ENCODE results near the gene FAM20A.

FAM20A gene

DNA sequence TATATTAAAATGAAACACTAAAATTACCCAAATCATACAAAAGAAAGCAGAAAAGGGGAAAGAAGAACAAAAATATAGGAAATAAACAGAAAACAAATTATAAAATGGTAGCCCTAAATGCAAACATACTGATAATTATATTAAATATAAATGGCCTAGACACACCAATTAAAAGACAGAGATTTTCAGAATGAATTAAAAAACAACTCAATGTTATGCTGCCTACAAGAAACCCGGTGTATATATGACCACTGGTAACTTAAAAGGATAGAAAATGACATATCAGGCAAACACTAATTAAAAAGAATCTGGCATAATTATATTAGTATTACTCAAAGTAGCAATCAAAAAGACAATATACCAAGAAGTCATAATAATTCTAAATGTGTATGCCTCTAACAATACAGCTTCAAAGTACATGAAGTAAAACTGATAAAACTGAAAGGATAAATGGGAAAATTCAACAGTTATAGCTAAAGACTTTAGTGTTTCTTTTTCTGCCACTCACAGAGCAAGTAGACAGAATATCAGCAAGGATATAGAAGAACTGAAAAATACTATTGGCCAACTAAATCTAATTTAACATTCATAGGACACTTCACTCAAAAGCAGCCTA is 7.5 kb upstream of the FAM20A start:
- no peak for DNase-seq

DNA sequence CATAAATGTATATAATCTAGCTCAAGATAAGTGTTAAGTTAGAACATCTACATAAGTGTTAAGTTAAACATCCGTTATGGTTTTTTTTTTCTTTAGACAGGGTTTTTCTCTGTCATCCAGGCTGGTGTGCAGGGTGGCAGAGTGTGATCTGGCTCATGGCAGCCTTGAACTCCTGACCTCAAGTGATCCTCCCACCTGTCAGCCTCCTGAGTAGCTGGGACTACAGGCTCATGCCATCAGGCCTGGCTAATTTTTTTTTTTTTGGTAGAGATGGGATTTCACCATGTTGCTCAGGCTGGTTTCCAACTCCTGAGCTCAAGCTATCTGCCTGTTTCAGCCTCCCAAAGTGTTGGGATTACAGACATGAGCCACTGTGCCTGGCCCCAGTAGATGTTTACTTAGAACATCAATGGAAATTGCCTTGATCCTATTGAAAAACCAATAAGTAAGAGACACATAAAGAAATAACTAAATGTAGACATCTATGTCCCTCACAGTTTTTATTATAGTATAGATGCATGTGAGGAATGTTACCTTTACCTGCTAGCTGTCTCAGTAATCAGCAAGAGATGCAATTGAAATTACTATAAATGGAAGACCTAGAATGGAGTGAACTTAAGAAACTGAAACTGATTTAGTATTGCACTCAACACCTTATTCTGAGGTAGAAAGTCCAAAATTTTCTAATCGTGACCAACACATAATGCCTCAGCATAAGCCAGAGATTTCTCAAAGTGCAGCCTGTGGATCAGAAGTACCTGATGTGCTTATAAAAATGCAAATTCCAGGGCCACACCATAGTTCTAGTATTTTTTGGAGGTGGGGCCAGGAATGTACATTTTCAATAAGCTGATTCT is 5.5 kb upstream of the FAM20A start:
- no peak for DNase-seq

DNA sequence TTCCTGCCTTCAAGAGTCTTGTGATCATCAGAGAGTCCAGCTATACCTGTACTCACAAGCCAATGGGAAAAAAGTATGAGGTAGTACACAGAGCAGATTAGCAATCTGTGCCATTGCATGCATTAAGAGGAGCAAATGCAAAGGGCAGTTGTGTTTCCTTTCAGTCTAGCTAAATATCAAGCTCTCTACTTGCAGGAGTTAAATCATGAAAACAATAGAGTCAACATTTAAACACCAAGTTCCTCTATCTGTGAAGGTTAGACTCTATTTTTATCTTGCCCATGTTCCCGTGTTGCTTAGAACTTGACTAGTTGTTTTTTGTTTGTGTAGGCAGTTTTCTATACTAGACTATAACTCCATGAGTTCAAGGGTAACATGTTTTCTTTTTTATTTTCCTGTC is 4.7 kb upstream of the FAM20A start:
- DNase-seq = no peak

DNA sequence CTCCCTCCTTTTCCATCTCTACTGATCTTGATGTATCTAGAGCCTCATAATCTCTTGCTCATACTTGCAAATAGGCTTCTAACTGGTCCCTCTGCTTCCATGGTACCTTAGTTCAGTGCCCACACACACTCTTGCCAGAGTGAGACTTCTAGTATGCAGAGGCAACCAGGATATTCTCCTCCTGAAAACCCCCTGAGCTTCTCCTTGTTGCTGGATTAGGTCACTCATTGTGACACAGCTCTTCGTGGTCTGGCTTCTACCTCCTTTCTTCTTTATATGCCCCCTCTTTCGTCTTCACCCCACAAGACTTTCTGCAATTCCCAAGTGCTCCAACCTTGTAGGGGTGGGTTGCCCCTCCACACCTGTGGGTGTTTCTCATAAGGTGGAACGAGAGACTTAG is 2.5 kb upstream of the FAM20A start:
- no peak for DNase-seq

DNA sequence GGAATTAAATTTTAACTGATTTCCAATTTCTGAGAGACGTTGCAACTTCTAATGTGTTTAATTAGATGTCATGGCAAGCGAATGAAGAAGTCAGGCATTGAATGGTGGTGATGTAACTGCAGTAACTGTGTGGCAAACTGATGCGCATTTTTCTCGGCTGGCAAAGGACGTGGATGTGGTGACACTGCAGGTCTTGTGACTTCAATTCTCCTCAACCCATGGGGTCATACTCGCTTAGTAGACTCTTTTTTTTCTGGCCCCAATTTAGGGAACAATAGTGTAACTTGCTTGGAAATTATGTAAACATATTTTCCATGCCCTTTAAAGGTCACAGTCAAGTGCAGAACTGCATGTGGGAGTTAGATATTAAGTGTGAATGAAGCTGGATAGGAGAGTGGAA is 1.9 kb upstream of the FAM20A start:
- no peak for DNase-seq

DNA sequence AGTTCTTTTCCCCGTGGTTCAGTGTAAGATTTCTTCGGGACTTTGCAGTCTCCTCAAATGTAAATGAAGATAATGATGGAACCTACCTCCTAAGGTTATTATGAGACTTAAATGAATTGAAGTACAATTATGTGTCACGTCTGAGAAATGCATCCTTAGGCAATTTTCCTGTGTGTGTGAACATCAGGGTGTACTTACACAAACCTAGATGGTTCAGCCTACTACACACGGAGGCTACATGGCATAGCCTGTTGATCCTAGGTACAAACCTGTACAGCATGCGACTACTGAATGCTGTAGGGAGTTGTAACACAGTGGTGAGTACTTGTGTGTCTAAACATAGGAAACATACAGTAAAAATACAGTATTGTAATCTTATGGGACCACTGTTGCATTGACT is 1.1 kb upstream of the FAM20A start:
- DNase-seq = no peak

DNA sequence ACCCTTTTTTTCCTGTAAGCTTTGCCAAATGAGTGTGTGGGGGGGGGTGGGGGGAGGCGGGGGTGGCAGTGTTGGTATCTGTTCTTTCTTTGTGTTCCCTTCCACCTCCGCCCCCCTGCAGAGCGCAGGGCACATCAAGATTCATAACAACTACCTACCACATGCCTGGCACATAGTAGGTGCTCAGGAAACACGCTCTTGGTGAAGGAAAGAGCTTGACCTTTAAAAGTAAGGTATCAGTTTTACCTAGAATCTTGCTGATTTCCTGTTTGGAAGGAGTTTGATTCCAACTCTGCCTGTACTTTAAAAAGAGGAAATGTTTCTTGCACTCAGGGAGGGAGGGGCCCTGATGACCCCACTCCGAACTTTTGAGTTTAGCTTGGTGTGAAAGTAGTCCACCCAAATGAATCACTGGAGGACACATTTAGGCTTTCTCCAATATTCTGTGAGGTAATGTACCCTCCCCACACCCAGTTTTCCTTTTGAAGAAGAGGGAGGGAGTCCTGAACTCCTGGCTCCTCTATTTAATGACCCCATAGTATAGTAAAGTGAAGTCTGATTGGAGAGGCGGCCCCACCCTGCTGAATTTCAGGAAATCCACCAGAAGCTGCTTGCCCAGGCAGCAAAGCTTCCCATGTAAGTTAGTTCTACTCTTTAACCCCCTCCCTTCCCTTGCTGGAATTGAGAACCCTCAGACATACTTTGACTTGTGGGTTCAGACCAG is 560 bp upstream of the FAM20A start:
- no peak for DNase-seq

DNA sequence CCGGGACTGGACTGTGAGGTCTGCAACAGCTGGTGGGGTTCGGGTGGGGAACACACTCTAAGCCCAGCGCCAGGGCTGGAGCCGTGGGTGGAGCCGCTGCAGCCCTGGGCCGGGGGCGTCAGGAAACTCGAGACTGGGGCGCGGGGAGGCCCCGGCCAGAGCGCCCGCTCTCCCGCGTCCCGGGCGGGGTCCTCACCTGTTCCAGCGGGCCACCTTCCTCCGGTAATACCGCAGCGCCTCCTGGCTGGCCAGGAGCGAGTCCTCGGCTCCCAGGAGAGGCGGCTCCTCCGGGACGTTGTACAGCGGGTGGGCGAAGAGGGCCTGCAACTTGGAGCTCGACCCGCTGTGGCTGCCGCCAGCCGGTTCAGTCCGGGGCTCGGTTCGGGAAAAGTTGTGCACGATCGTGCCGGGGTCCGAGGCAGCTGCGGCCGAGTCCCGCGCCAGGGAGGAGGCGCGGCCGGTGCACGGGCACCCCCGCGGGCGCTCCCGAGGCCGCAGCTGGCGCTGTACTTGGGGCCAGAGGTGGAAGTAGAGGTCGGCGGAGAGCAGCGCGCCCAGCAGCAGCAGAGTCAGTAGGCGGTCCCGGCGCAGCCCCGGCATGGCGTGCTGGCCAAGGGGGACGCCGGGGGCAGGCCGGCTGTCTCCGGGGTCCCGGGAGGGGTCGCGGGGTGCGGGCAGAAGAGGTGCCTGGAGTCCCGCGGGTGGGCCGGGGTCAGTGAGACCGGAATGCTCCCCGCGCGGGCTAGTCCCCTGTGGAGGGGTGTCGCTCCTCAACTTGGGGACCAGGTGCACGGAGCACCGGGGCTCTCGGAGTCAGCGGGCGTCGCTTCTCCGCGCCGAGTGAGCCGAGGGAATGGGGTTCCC is 868 bp downstream of the FAM20A start:
- DNase-seq = no peak

DNA sequence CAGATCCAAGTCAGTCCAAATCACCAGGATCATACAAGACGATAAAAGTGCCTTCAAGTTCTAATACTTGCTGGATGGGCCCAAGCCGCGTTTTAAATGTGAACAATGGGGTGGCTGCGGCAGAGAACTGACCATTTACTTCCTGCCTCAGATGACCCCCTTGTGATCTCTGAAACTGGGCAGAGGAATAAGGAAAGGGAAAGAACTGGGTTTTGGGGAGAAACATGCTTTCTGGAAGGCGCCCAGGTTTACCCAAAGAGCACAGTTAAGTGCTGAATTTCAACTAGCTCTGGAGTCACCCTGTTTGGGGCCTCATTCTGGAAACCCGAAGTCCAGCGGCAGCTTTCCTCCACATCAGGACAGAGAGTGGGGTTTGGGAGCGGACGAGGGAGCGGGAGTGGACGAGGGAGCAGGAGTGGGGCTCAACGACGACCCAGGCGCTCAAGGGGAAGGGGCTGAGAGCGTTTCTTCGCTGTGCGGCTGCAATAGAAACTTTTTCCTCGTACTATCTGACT is 1.6 kb downstream of the FAM20A start:
- no peak for DNase-seq

DNA sequence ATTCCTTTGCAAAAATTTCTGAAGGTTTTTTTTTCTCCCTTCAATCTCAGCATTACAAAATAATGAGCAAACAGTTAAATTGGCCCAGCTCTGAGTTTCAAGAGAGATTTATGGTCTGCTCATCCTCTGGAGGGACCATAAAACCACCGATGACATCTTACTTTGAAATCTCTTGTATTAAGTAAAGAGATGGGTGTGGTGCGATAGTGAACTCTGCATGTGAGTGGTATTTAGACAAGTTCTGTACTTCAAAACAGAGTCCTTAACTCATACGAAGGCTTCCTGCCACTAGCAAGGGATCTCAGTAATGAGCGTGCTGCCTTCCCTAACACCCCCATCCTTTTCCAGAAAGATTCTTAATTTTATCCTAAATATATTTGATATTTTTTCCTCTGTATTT is 2.1 kb downstream of the FAM20A start:
- no peak for DNase-seq

DNA sequence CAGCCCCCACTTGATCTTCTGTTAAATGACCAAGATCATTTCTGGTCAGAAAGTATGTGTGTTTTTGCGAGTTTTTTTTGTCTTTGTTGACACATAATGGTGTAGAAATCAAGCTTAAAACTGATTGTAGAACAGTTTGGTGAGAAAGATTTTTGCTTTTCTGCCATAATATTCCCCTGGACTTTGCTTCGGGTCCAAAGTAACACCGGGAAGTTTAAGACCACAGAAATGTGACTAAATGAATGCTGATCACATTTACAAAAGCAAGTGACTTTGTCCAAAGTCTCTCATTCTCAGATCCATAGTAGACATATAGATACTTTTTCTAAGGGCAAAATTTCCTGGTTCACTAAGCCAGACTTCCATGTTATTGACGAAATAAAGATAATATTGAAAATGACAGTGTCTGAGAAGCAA is 2.6 kb downstream of the FAM20A start:
- DNase-seq = no peak

DNA sequence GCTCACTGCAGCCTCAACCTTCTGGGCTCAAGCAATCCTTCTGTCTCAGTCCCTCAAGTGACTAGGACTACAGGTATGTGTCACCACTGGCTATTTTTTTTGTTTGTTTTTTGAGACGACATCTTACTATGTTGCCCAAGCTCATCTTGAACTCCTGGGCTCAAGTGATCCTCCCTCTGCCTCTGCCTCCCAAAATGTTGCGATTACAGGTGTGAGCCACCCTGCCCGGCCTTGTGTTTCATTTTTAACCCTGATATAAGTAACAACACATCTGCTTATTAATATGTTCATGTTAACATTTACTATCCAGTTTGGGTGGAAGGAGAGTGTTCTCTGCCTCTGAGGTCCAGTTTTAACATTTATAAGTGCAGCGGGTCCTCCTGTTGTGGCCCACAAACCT is 3.1 kb downstream of the FAM20A start:
- DNase-seq = no peak

DNA sequence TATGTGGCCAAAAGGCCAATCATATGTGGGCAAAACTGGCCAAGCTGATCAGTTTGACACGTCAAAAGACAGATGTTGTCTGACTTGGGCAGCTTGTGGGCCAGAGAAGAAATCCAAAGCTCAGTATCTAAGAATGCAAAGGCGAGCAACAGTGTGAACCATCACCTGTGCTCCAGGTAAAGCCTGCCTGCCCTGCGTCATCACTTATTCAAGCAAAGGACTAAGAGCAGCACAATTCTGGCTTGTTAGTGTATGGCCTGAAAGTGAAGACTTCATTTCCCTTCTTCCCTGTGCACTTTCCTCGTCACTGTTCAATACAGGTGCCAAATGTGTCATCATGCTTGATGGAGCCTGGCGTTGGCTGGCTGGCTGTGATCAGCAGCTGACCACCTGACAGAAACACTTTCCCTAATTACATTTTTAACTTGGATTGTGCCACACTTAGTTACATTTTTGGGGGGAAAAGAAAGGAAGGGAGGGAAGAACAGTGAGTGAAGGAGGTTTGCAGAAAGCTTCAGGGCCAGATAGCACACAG is 4.7 kb downstream of the FAM20A start:
- no peak for DNase-seq

DNA sequence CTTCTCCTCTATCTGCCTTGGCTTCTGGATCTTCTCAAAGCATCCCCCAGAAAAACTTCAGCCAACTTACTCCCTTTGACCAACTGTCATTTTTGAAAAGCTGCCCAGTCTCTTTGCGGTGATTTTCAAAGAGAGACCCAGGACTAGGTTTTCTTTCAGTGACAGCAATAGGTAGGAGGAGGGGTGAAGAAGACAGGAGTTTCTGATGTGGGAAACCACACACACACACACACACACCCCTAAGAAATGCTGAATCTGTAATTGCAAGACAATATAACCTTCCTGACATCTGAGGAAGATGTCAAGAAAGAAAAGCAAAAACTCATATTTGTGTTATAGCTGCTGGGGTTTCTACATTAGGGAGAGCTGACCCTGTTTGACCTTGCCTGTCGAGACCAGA is 5.2 kb downstream of the FAM20A start:
- no peak for DNase-seq

DNA sequence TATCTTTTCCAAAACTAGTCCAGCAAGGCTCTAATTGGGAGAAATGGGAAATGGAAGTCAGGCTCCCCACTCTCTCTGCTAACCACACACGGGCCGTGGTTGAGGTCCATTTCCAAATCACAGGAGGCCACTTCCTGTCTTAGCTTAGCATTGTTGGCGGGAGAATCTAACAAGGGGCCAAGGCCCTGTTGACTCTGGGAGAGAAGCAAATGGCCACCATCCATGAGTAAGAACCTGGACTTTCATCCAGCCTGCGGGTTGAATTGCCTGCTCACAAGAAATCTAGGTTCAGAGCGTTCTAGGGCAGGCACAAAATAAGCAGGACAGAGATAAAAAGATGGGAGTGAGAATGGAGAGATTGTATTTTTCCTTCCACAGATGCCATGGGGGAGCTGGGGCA is 5.7 kb downstream of the FAM20A start:
- no peak for DNase-seq

DNA sequence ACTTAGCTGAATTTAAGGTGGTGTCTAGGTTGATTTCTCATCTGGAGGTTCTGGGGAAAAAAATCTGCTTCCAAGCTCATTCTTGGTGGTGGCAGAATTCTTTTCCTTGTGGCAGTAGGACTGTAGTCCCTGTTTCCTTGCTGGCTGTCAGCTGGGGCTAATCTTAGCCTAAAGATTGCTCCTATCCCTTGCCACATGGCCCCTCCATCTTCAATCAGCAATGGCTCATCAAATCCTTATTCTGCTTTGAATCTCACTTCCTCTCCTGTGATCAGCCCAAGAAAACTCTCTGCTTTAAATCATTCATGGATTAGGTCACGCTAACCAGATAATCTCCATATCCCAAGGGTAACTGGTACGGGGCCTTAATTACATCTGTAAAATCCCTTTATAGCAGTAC is 6.6 kb downstream of the FAM20A start:
- no peak for DNase-seq

DNA sequence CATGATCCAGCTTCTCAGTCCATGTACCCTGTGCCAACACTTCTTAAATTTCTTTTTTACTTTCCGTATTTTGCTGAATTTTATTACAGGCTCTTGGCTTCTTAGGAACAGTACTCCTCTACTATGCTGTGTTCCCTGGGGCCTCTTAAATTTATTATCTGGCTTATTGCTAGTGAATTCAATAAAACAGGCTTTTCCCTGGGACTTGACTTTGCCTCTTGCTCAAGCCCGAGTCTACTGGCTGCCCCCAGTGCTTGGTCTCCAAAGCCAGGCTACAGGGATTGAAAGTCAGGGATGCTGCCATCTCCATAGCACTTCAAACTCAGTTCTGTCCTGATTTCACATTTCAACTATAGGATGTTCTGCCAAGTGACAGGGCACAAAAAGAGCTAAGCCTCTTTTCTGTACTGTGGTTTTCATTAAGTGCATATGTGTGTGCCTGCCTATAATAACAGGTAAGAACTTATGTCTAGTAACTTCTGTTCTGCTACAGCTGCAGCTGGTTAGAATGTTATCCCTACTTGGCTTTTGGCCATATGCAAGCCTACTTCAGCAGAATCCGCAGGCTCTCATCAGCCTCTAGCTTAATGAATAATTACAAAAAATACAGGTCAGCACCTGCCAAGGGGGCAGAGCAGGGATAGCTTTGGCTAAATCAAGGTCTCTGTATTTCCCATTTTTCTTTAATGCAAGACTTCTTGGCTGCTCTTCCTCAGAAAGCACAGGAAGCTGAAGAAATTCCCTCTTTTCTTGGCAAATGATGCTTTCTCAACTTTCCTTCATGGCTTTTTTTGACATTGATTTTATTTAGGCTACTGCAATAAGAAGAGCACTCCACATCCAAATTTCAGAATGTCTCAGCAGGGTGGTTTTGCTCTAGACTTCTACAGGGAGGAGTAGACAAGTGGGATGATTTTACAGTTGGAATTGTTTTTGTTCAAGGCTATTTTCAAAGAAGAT is 8.2 kb downstream of the FAM20A start:
- DNase-seq = no peak

DNA sequence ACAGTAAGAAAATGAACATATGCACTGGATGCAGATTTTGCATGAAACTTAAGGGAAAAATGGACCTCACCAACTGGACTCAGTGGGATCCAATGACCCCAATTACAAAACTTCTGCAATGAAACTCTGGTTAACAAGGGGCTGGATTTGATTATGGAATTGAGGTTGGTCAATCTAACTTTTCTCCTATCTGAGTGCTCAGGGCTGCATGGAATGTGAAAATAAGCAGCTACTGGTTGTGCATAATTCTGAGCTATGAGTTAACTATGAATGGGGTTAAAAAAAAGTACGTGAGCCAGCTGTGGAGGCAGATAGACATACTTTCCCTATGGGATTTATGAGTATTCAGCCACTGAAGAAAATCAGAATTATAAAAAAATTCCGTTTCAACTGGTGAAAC is 9.2 kb downstream of the FAM20A start:
- no peak for DNase-seq

DNA sequence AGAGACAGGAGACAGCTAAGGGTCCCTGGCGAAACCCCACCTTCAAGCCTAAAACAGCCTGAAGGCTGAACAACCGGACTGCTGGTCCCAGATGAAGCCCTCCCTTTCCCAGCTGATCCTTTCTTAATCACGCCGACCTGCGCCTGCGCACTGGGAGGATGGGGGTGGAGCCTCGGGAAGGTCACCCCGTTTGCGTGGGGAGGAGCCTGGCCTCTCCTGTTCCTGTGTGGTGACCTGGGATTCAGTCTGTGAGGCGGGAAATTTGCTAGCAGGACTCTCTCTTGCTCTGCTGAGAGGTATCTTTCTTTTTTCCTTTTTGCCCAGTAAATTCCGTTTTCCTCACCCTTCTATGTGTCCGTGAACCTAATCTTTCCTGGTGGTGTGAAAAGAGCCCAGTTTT is 9.6 kb downstream of the FAM20A start:
- DNase-seq = peak; percentile 38

DNA sequence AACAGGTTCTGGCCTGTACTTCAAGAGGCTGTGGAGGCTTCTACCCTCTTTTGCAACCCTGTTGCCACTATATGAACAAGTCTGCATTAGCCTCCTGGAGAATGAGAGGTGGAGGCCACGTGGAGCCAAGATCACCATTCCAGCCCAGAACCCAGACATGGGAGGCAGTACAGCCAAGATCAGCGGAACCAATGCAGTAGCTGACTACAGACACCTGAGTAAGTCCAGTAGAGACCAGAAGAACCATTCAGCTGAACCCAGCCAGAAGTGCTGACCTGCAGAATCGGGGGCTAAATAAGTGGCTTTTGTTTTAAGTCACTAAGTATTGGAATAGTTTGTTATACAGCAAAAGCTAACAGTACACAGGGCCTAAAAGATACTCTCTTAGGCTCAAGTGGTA is 12.1 kb downstream of the FAM20A start:
- no peak for DNase-seq

DNA sequence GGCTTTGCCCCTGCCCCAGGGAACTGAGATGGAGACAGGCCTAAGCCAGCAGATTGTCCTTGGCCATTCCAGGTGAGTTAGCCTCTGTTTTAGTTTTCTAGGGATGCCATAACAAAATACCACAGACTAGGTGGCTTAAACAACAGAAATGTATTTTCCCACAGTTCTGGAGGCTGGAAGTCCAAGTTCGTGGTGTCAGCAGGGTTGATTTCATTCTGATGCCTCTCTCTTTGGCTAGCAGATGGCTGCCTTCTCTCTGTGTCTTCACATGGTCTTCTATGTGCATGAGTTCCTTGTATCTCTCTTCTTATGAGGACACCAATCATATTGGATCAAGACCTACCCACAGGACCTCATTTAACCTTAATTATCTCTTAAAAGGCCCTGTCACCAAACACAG is 12.8 kb downstream of the FAM20A start:
- no peak for DNase-seq
